COLO829 (cell line): Measurements from ENCODE around the gene TBL1X.

Experiments used
- DNase-seq: peaks from one replicate; pipeline ENCODE4 v3.0.0; 2012; ENCODE audit warnings: low spot score

TBL1X gene

DNA sequence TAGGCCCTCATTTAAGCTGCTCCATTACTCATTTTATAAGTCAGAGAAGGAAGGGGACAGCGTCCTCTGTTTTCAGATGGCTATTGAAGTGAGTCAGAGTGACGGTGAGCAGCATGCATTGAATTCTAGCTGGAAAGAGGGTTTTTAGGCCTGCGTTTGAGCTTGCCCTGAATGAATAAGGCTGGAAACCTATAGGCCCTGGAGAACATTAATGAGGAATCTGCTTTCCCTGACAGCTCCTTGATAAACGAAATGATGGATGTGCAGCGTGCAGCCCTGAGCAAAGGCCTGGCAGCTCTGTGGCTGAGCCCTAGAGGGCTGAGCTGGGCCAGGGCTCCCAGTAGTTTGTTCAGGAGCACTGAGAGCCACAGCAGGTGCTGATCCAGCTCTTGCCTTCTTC lies 33.4 kb downstream of the TBL1X start:
- peak; percentile 2 for DNase-seq

DNA sequence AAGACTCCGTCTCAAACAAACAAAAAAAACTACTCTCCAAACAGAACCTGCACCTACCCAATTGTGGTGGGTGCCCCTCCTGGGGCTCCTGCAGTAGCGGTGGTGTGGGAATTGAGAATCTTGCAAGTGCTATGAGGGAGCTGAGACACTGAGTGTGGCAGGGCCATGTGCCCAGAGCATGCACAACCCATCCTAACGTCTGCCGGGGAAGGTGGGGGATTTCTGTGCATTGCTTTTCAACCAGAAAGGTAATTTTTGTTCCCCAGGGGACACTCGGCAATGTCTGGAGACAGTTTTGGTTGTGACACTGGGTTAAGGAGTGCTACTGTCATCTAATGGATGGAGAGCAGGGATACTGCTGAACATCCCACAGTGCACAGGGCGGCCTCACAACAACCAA lies 35.7 kb downstream of the TBL1X start:
- DNase-seq, result no peak

DNA sequence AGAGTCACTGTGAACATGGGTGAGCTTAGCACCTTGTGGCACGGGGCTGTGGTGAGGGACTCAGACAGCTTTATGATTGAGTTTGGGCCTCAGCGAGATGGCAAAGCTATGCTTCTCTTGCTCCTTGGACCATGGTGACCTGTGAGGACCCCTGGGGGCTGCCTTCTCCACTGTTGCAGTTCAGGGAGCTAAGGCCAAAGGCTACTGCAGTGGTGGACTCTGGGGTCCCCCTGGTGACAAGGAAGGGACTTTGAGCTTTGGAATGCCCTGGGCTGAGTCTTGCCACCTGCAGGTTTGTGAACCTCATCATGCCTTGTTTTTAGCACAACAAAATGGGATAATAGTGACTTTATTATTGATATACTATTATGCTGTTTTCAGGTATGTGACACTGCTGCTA lies 36.5 kb downstream of the TBL1X start:
- DNase-seq, result no peak

DNA sequence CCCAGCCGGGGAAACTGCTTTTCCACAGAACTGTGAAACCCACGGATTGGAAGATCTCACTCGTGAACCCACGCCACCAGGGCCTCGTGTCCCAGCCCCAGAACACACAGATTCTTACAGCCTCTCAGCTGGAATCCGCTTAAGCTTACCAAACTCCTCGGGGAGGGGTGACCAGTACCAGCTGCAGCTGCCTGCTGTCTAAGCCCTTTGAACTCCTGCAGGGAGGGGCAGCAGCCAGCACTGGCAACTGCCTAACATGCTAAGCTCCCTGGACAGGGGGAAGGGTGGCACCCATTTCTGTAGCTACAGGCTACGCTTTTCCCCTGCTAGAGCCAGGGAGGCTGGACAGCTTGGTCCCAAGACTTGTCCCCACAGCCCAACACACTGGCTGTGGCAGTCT lies 38.4 kb downstream of the TBL1X start:
- no peak for DNase-seq

DNA sequence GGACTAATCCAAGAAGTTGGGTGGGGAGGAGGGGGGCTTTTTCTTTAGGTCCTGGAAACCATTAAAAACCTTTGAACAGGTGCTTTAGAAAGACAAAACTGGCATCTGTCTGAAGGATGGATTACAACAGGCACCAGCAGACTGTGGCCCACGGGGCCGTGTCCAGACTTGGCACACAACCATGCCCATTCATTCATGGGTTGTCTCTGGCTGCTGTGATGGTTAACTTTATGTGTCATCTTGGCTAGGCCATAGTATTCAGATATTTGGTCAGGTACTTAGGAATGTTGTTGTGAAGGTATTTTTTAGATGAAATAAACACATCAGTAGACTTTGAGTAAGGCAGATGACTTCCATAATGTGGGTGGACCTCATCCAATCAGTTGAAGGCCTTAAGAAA lies 45.5 kb downstream of the TBL1X start:
- DNase-seq, result no peak

DNA sequence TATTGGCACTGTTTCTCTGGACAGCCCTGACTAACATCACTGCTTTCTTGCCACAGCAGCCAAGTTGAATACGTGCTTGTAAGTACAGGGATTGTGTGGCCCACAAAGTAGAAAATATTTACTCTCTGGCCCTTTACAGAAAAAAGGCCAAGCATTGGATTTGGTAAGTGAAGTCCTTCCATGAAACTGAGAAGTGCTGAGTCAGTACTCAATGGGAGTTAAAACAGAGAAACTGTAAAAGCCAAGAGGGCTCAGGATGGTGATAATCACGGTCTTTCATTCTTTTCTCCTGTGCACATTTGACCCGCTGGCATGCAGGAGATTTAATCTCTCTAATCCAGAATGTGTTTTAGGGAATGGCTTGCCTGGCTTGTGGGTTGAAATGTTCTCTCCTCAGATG lies 46.1 kb downstream of the TBL1X start:
- DNase-seq, result no peak

DNA sequence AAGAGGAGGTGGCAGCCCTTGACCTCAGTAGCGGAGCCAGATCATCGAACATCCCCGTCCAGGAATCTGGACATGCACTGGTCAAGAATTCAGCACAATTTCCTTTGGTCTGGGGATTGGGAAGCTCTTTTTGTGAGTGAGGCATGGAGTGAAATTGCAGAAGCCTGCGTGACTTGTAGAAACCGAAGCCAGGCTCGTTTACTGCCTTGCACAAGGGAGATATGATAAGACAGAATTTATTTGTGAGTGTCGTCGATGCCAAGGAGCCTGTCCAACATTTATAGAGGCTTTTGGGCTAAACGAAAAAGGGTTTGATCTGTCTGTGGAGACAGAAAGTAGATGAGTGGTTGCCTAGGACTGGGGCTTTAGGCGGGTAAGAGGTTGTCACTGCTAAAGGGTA lies 50.6 kb downstream of the TBL1X start:
- DNase-seq, result no peak

DNA sequence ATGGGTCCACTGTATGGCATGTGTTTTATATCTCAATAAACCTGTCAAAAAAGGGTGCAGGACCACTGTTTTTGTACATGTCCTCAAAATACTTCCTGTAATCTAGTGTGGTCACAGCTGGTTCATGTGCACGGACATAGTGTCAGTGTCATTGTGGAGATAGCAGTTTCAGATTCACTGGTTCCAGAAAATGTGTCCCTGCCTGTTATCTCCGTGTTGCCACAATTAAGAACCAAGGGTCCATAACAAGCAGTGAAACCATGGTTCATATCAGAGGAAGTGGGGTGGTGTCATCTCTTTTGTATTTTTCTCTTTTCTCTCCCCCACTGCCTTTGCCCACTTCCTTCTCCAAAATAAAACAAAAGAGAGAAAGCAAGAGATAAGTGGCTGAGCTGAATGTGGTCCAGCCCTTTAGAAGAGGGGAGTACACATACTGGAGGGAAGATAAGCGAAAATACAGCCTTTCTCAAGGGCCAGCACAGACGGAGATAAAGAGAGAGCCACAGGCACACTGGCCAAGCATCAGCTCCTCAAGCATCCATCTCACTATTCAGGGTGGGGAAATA lies 51.2 kb downstream of the TBL1X start:
- no peak for DNase-seq

DNA sequence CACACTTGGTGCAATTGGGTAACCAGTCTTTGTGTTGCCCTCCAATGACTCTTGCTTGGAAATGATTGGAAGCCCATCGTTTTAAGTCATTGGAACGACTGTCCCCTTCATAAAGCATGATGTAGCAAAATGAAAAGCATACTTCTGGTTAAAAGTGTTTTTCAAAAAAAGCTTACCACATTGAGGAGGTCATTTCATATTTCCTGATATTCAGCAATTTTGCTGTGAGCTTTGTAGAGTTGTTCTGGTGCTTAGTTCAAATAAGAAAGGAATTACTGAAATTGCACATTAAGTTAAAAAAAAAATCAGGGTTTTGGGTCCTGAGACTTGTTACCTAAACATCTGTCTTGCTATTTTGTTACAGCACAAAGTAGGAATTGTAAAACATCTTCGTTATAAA lies 51.8 kb downstream of the TBL1X start:
- no peak for DNase-seq

DNA sequence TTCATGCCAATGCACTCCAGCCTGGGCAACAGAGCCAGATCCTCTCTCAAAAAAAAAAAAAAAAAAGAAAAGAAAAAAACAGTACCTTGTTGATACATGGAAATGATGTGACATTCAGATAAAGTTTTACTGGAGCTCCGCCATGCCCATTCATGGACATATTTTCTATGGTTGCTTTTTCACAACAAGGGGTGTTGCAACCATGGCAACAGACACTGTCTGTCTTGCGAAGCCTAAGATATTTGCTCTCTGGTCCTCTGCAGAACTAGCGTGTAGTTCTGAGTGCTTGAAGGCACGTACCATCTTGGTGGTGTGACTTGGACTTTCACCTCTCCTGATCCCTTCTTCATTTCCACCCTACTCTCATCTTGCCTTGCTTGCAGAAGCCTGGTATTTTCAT lies 53.2 kb downstream of the TBL1X start:
- no peak for DNase-seq

DNA sequence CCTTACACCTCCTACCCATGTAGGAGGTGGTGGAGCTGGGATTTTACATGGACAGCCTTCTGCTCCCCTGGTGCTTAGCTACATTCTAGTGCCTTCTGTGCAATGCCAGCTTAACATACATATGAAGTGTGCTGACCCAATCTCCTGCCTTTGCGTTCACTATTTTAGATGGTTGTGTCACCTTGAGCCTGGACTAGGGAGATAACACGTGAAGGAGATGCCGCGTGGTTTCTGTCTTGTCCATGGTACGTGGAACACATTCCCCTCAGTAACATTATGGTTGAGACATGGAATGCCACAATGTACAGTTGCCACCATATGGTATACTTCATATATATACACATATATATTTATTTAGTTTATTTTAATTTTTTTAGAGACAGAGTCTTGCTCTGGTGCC lies 54.0 kb downstream of the TBL1X start:
- no peak for DNase-seq

DNA sequence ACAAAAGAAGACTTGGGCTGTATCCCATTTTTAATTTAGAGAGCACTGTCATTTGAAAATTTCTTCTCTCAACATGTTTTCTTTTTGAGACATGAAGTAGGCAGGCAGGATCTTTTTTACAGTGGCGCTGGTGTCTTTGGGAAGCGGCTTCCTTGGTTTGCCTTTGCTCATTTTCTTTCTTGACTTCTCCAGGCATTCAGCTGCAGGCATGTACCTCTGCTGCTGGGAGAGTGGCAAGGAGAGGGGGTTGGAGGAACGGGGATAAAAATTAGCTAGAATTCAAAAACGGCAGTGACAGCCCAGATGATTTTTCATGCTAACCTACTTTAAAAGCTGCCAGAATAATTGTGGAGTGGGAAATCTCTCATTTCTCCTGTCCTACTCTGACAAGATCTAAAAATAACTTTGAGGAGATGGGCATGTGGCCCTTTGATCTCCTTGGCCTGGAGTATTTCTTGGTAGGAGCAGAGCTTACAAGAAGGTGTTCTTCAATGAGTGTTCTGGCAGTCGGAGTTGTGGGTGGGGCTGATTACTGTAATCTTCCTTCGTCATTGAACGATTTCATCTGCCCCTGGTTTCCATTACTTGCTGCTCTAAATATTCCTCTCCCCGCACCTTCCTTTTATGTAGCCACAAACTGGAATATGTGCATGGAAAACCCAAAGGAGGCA lies 54.8 kb downstream of the TBL1X start:
- no peak for DNase-seq

DNA sequence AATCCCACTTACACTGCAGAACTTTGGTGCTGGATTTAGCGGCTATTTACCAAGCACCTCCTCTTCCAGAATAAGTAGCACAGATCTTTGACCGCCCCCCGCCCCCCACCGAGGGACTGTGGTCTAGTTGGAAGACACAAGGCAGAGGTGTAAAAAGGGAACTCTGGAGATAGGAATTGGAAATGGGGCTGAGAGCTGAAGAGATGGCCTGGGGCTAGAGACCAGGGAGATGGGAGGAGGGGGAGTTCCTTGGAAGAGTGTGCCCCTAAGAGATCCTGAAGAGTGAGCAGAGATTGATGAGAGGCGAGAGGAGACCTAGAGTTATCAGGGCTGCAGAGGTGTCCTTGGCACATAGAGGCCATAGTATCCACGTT lies 55.3 kb downstream of the TBL1X start:
- DNase-seq, result no peak

DNA sequence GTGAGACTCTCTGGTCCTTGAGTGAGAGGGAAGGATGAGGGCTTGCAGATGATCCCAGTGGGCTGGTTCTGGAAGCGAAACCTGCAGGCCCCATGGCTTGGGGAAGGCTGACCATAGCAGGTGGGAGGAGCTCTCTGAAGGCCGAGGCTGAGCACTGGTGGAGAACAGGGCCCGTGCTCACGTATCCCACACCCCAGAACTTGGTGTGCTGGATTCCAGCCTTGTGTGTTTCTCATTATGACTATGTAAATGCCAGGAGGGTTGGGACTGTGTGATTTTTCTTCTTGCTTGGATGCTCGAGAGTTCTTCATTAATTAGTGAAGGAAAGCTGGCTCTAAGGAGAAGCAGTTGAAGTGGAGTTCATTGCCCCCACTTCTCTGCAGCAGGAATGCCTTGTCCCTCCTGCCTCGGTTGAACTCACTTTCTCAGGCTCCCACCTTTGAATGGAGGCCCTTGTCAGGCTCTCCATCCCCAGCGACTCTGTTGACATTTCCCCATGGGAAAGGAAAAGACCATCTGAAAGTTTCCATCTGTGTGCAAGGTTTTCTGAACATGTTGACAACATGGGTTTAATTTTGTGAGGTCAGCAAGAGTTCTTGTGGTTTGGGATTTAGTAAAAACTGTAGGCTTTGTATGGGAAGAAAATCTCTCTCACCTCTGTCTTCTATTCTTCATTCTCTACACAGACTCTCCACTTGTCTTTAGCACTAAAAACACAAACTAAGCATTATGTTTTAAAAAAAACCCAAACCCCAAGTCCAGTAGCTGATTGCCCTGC lies 57.7 kb downstream of the TBL1X start:
- DNase-seq, result no peak

DNA sequence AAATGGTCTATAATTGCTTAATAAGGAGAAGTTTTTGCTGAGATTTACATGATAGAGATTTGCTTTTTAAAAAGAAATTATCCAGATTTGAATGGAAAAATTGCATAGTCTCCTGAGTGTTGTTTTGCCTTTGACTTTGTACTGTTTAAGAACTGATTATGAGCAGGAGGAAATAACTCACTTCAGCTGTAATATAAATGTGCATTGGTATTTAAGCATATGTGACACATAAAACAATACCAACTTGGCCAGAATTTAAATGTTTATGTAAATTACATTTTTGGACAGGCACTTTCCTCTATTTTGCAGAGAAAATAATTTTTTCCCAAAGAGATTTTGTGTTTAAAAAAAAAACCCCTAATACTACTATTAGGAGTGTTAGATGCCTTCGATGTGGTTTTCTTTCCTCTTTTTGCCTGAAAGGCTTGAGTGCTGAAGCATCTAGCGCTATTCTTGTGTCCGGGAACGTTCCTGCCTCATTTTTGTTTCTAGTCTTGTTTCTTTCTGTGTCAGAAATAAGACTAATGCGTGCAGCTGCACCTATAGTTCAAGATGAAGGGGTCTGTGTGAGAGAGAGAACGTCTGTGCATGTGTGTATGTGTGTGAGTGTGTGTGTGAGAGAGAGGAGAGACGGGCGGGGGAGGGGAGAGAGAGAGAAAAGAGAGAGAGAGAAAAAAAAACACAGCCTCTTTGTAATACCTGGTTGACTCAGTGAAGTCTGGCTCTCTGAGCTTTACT lies 60.8 kb downstream of the TBL1X start:
- no peak for DNase-seq

DNA sequence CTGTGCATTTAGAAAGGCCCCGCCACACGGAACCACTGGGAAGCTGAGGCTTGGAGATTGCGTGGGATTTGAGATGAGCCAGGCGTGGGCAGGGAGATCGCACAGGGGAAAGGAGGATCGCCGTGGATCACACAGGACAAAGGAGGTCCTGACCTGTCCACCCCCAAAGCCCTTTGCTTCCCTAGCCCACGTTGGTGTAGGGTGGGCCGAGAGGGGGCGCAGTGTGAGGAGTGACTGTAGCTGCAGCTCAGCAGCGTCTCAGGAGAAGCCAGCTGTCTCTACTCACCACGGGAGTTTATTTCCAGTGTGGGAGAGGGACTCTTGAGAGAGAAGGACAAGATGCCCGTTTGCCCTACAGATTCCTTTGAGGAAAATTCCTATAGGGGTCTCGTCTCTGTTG lies 62.1 kb downstream of the TBL1X start:
- no peak for DNase-seq

DNA sequence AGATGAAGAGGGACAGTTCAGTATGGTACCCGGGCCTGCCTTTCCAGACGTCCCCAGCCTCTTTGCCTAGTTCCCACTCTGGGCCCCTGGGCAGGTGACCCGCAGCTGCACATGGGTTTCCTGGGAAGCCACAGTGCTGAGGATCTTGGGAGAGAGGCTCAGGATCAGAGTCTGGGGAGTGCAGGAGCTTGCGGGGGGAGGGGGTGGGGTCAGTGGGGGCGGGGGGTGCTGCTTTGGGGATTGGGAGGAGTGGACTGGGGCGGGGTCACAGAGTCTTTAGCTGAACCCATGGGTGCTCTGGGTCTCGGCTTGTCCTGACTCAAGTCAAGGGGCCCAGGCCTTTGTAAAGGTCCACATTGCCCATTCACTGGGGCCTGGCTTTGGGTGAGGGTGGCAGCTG lies 63.6 kb downstream of the TBL1X start:
- no peak for DNase-seq

DNA sequence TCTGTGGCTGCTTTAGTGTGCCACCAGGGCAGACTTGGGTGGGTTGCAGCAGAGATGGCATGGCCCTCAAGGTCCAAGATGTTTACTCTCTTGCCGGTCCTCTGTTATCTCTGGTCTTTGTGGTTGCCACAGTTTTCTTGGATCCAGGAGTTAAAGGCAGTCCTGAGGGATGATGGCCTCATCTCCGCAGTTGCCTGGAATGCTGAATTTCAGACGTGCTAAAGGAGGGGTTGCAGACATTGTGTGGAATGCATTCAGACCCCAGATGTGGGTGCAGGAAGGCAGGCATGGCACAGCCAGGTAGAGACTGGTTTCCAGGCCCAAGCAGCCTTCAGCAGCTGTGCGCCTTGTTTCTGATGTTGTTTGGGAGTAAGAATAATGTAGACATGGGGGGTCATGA lies 64.4 kb downstream of the TBL1X start:
- DNase-seq, result no peak

DNA sequence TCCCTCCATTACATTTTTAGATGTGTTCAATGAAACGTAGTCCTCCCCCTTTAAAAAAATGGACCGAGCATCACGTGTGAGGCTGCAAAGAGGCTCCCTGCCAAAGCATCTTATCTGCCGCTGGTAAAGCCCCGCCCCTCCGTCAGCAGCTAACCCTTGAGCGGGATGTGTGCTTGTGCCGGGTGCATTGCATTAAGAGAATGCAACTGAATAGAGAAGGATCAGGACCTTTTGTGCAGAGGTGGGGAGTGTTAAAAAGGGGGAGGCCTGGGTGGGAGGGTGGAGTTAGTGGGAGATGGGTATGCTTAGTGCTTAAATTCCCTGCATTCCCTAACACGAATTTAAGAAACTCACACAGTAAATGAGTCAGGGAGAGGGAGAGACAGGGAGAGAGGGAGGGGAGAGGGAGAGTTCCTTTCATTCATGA lies 66.0 kb downstream of the TBL1X start:
- DNase-seq, result peak; percentile 50

DNA sequence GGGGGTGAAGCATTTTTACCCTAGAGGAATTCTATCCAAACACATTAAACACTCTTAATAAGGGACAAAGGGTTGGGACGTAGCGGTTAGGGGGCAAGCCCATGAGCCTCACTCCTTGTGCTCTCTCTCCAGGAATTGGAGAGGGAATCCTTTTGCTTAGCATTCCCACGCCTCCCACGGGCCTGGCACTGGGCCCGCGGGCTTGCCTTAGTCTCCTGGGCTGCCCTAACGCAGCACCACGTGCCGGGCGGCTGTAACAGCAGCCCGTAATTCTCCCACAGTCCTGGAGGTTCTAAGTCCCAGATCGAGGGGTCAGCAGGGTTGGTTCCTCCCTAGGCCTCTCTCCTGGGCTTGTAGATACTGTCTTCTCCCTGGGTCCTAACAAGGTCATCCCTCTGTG lies 67.5 kb downstream of the TBL1X start:
- DNase-seq, result no peak

DNA sequence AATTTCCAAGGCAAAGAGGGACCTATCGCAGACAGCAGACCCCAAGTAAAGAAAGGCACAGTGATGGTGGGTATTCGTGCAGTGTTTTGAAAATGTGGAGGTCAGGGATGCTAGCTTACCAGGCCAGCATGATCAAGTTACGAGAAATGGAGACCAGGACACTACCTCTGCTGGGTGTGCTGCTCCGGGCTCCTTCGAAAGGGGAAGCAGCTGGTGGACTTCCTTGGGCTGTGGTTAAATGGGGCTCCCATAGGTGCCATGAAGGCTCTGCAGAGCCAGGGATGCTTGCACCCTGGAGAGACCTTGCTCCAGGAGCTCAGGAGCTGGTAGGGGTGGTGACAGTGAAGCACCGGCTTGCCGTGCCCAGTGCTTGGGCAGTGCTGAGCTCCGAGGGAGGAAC lies 68.8 kb downstream of the TBL1X start:
- DNase-seq, result no peak

DNA sequence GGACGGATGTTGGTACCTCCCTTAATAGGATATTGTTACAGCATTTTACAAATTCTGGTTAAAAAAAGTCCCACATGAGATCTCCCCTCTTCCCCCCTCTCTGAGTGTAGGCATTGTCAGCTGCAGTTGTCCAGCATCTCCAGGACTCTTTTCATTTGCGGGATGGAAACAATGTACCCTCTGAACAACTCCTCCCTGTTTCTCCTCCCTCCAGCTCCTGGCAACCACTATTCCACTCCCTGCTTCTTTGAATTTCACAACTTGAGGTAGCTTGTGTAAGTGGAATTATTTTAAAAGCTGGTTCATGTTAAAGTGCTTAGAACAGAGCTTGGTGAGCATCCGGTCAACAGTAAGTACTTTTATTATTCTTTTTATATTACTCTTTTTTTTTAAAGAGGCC lies 69.8 kb downstream of the TBL1X start:
- DNase-seq, result peak; percentile 4

DNA sequence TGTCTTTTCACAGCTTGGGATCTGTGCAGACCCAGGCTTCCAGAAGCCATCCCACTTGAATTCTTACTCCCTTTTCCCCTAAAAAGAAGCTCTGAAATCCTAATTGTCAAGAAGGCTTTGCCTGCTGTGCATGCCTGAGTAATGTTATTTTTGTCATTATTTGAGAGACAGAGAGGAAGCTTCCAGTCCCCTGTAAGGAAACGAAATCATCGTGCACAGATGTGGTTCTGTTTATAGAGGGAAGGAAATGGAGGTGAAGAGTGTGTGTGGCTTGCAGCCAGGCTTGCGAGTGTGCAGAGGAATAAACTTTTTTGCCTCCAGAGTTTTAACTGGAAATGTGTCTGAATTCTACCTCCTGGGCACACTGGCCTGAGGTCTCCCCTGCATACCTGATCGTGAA lies 70.2 kb downstream of the TBL1X start:
- DNase-seq, result no peak
